ENCODE results near the gene FYN. TPM values are rescaled to one million over a fixed set of nuclear protein-coding genes. Genes with fewer than 3 reads are reported as not detected.
A peak's percentile ranks its signal among the peaks of the same experiment; 100 is the strongest.

The FYN gene
- total and polyA plus RNA-seq, 2 donors: 93.9 to 97.6 TPM

DNA sequence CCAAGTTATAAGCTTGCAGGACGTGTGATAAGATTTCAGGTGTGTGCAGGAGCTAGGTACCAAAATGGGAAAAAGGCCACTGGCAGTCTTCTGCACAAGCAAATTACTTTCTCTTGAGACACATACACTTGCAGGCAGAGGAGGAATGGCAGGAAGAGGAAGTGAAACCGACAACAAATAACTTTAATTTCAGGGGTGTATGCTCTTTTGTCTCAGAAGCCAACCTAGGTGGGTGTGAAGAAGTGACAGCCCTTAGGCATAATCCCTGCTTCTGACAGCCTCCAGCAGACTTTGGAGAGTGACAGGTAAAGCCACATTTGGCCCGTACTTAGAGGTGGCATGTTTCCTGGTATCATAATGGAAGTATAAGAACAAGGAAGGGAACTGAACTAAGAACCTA is 148.7 kb downstream of the FYN start:
- no peaks in the 10 kb centered on the region for H3K27me3 ChIP-seq (ENCODE audit: control insufficient read depth in 2 of 2, insufficient read depth in 1 of 2, low read length in 1 of 2)
- no peak overlapping the region for H3K4me3 ChIP-seq (ENCODE audit: low read length in 2 of 2)
- peak overlapping the region; percentile 70 to 76 for H3K27ac ChIP-seq (ENCODE audit: low read depth in 1 of 2, low read length in 1 of 2)
- H3K4me1 ChIP-seq (ENCODE audit: control insufficient read depth in 2 of 2, insufficient read depth in 2 of 2, low read length in 2 of 2): peaks cover 10 to 26% of the 10 kb centered on the region in 2 donors
- H3K36me3 ChIP-seq (ENCODE audit: control insufficient read depth in 2 of 2, insufficient read depth in 2 of 2, low read length in 1 of 2): peaks cover 10 to 18% of the 10 kb centered on the region in 2 donors
- no peaks in the 10 kb centered on the region for H3K9me3 ChIP-seq (ENCODE audit: control insufficient read depth in 2 of 2, insufficient read depth in 1 of 2, low read length in 1 of 2)
- peak in 5 of 9 donors; percentile 48 to 79 (median 54) for DNase-seq (ENCODE audit: low read depth in 6 of 9, low spot score in 9 of 9)
- WGBS: 19% methylated on average over 3 of the region's 3 CpGs

DNA sequence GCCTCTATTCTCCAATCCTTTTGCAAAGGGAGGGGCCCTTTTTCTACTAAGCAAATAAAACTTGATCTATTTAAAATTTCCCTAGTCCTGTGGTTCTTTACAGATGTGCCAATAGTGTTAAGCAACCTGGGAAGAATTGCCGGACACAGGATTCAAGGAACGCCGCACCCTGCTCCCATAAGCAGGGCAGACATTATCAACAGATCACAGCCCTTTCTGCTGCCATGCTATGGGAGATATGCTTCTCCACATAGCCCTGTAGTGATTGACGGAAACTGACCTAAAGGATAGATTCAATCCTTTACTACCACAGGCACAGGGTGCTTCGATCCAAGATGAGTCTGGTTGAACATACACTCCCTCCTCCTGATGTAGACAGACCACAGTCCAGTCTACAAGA is 149.2 kb downstream of the FYN start:
- Histone ChIP-seq H3K27me3 (ENCODE audit: control insufficient read depth in 2 of 2, insufficient read depth in 1 of 2, low read length in 1 of 2) (no peaks in the 10 kb centered on the region), H3K4me3 (ENCODE audit: low read length in 2 of 2) (no peak overlapping the region), H3K9me3 (ENCODE audit: control insufficient read depth in 2 of 2, insufficient read depth in 1 of 2, low read length in 1 of 2) (no peaks in the 10 kb centered on the region), H3K4me1 (ENCODE audit: control insufficient read depth in 2 of 2, insufficient read depth in 2 of 2, low read length in 2 of 2) (peaks cover 10 to 26% of the 10 kb centered on the region in 2 donors), H3K27ac (ENCODE audit: low read depth in 1 of 2, low read length in 1 of 2) (peak overlapping the region; percentile 36 to 70), H3K36me3 (ENCODE audit: control insufficient read depth in 2 of 2, insufficient read depth in 2 of 2, low read length in 1 of 2) (peaks cover 10 to 22% of the 10 kb centered on the region in 2 donors)
- DNase-seq (ENCODE audit: low read depth in 6 of 9, low spot score in 9 of 9): no peak
- WGBS: 95% methylated on average over 5 of the region's 5 CpGs

DNA sequence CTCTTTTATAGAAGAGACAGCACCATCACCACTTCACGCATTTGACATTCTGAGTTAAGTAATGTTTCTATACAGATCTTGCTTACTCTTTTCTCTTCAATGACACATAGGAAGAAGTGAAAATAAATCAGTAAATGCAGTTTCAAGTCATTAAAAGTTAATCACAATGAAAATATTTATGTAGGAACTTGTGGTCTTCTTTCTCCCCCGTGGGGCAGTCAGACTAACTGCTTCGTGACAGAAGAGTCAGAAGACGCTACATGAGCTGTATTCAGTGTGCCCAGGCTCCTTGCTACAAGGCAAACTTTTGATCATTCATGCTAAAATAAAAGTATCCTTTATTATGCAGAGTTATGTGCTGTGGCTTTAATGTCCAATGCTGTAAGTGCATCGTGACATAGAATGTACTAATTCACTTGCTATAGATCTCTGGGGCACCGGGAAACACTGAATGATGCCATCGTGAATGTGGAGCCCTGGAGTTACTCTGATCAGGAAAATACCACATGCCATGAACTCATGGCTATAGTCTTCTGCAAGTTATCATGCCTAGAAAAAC is 149.8 kb downstream of the FYN start:
- Histone ChIP-seq H3K9me3 (ENCODE audit: control insufficient read depth in 2 of 2, insufficient read depth in 1 of 2, low read length in 1 of 2) (no peaks in the 10 kb centered on the region), H3K4me1 (ENCODE audit: control insufficient read depth in 2 of 2, insufficient read depth in 2 of 2, low read length in 2 of 2) (peaks cover 10 to 26% of the 10 kb centered on the region in 2 donors), H3K27me3 (ENCODE audit: control insufficient read depth in 2 of 2, insufficient read depth in 1 of 2, low read length in 1 of 2) (no peaks in the 10 kb centered on the region), H3K27ac (ENCODE audit: low read depth in 1 of 2, low read length in 1 of 2) (no peak overlapping the region), H3K4me3 (ENCODE audit: low read length in 2 of 2) (no peak overlapping the region), H3K36me3 (ENCODE audit: control insufficient read depth in 2 of 2, insufficient read depth in 2 of 2, low read length in 1 of 2) (peaks cover 14 to 27% of the 10 kb centered on the region in 2 donors)
- DNase-seq (ENCODE audit: low read depth in 6 of 9, low spot score in 9 of 9): no peak
- WGBS: 97% methylated on average over 7 of the region's 7 CpGs

DNA sequence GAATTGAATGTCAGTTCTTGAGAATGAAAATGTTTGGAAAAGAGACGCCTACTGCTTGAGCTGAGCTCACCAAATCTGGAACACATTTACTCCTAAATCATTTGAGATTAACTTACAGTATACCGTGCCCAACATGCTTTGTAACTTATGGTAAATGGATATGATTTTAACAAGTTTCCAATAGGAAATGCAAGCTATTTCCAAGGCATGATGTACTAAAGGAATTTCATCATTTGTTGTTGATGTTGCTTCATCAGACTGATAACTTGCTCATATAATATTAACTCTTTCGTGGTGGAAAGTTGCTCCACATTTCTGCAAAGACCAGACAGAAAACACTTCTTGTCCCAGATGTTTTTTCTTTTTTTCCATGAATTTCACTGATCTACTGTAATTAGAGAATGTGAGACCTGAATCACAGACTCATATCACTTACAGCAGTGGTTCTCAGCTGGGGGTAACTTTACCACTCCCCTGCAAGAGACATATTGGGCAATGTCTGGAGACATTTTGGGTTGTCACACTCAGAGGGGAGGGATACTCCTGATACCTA is 151.0 kb downstream of the FYN start:
- DNase-seq (ENCODE audit: low read depth in 6 of 9, low spot score in 9 of 9): no peak
- H3K27me3 ChIP-seq (ENCODE audit: control insufficient read depth in 2 of 2, insufficient read depth in 1 of 2, low read length in 1 of 2): no peaks in the 10 kb centered on the region
- 92% methylated on average over 3 of the region's 3 CpGs for WGBS
- no peaks in the 10 kb centered on the region for H3K9me3 ChIP-seq (ENCODE audit: control insufficient read depth in 2 of 2, insufficient read depth in 1 of 2, low read length in 1 of 2)
- no peak overlapping the region for H3K27ac ChIP-seq (ENCODE audit: low read depth in 1 of 2, low read length in 1 of 2)
- no peak overlapping the region for H3K4me3 ChIP-seq (ENCODE audit: low read length in 2 of 2)
- peaks cover 10 to 26% of the 10 kb centered on the region in 2 donors for H3K4me1 ChIP-seq (ENCODE audit: control insufficient read depth in 2 of 2, insufficient read depth in 2 of 2, low read length in 2 of 2)
- peaks cover 24 to 37% of the 10 kb centered on the region in 2 donors for H3K36me3 ChIP-seq (ENCODE audit: control insufficient read depth in 2 of 2, insufficient read depth in 2 of 2, low read length in 1 of 2)

DNA sequence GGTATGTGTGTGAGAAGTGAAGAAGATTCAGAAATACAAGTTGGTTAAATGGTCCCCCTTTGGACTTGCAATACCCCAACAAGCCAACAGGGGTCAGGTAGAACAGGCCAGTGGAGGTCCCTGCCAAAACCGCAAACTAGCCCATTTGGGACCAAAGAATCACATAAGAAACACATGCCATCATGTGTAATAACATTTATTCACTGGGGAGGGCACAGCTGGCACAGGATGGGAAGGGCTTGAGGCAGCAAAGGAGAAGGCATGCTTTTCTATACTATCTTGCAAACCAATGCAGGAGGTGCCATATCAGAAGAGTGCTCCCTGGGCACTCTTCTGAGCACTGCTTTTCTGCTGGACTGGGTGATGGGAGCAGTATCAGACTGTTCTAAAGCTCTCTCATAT is 151.5 kb downstream of the FYN start:
- Histone ChIP-seq H3K4me1 (ENCODE audit: control insufficient read depth in 2 of 2, insufficient read depth in 2 of 2, low read length in 2 of 2) (peaks cover 10 to 26% of the 10 kb centered on the region in 2 donors), H3K36me3 (ENCODE audit: control insufficient read depth in 2 of 2, insufficient read depth in 2 of 2, low read length in 1 of 2) (peaks cover 21 to 37% of the 10 kb centered on the region in 2 donors), H3K9me3 (ENCODE audit: control insufficient read depth in 2 of 2, insufficient read depth in 1 of 2, low read length in 1 of 2) (no peaks in the 10 kb centered on the region), H3K27ac (ENCODE audit: low read depth in 1 of 2, low read length in 1 of 2) (no peak overlapping the region), H3K4me3 (ENCODE audit: low read length in 2 of 2) (no peak overlapping the region), H3K27me3 (ENCODE audit: control insufficient read depth in 2 of 2, insufficient read depth in 1 of 2, low read length in 1 of 2) (no peaks in the 10 kb centered on the region)
- WGBS: 90% methylated on average over 1 of the region's 1 CpG
- DNase-seq (ENCODE audit: low read depth in 6 of 9, low spot score in 9 of 9): peak in 6 of 9 donors; percentile 18 to 59 (median 41)

DNA sequence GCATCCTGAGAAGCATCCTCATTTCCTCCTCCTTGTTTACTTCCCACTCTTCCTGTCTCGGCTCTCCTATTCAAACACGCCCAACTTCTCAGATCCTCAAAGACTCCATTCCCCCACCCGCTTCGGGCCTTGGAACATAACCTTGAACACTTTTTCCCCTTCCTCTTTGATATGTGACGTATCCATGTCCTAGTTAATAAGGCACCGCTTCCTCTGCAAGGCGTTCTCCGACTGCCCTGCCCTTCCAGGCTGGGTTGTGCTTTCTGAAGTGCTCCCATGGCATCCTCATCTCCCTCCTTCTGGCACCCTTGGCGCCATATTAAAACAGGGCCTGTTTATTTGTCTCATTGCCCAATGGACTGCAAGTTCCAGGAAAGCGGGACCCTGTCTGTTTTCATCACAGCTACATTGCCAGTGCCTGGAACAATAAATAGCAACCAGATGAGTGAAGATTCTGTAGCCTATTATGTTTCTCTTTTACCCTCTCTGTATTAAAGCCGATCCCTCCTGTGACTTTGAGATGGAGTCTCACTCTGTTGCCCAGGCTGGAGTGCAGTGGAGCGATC is 152.2 kb downstream of the FYN start:
- H3K9me3 ChIP-seq (ENCODE audit: control insufficient read depth in 2 of 2, insufficient read depth in 1 of 2, low read length in 1 of 2): no peaks in the 10 kb centered on the region
- peaks cover 10 to 26% of the 10 kb centered on the region in 2 donors for H3K4me1 ChIP-seq (ENCODE audit: control insufficient read depth in 2 of 2, insufficient read depth in 2 of 2, low read length in 2 of 2)
- H3K27me3 ChIP-seq (ENCODE audit: control insufficient read depth in 2 of 2, insufficient read depth in 1 of 2, low read length in 1 of 2): no peaks in the 10 kb centered on the region
- no peak overlapping the region for H3K4me3 ChIP-seq (ENCODE audit: low read length in 2 of 2)
- no peak for DNase-seq (ENCODE audit: low read depth in 6 of 9, low spot score in 9 of 9)
- peaks cover 19 to 34% of the 10 kb centered on the region in 2 donors for H3K36me3 ChIP-seq (ENCODE audit: control insufficient read depth in 2 of 2, insufficient read depth in 2 of 2, low read length in 1 of 2)
- 97% methylated on average over 12 of the region's 12 CpGs for WGBS
- H3K27ac ChIP-seq (ENCODE audit: low read depth in 1 of 2, low read length in 1 of 2): no peak overlapping the region

DNA sequence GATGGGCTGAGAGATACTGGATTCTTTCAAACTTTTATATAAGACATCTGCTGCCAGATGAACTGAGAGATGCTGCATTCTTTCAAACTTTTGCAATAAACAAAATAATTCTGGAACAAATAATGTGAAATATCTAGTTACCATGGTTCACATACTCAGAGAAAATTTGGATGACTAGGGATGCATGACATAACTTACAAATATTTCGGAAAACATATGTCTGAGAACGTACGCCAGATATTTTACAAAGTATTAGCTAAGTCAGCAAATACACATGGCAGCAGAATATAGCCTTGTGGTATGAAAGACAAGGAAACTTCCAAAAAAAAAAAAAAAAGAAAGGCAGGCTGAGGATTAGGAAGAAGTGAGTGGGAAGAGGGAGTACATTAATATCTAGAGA is 154.3 kb downstream of the FYN start:
- H3K4me1 ChIP-seq (ENCODE audit: control insufficient read depth in 2 of 2, insufficient read depth in 2 of 2, low read length in 2 of 2): peaks cover under 1 to 12% of the 10 kb centered on the region in 2 donors
- no peak overlapping the region for H3K27ac ChIP-seq (ENCODE audit: low read depth in 1 of 2, low read length in 1 of 2)
- H3K4me3 ChIP-seq (ENCODE audit: low read length in 2 of 2): no peak overlapping the region
- no peaks in the 10 kb centered on the region for H3K27me3 ChIP-seq (ENCODE audit: control insufficient read depth in 2 of 2, insufficient read depth in 1 of 2, low read length in 1 of 2)
- H3K9me3 ChIP-seq (ENCODE audit: control insufficient read depth in 2 of 2, insufficient read depth in 1 of 2, low read length in 1 of 2): no peaks in the 10 kb centered on the region
- peaks cover 32 to 53% of the 10 kb centered on the region in 2 donors for H3K36me3 ChIP-seq (ENCODE audit: control insufficient read depth in 2 of 2, insufficient read depth in 2 of 2, low read length in 1 of 2)
- 97% methylated on average over 3 of the region's 3 CpGs for WGBS
- DNase-seq (ENCODE audit: low read depth in 6 of 9, low spot score in 9 of 9): no peak

DNA sequence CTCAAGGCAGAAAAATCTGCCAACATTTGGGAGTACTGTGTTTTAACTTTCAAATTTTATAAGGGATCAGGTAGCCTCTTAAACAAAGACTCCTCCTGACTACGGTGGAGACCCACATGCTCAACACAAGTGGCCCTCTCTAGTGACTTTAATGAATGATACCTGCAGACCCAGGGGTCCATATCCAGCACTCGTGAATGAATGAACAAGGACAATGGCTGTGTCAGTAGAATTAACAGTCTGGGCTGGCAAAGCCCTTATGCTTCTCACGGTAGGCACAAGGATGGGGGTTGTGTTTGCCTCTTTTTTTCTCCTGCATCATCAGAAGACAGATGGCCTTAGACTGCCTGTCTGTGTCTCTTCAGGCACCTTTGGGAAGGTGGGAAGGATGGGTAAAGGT is 154.9 kb downstream of the FYN start:
- H3K4me1 ChIP-seq (ENCODE audit: control insufficient read depth in 2 of 2, insufficient read depth in 2 of 2, low read length in 2 of 2): peaks cover 0 to 6% of the 10 kb centered on the region in 2 donors

DNA sequence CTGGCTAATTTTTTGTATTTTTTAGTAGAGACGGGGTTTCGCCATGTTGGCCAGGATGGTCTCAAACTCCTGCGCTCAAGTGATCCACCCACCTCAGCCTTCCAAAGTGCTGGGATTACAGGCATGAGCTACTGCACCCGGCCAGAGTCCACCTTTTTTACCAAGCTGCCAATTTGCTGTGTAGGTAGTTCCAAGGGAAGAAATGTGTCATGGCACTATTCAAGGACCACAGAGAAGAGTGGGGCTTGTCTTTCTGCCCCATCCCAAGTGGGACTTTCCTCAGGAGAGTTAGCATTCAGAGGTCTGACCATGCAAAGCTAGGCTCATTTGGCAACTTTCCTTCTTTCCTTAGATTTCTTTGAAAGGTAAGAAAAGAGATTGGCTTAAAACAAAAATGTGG is 155.6 kb downstream of the FYN start:
- no peak for DNase-seq (ENCODE audit: low read depth in 6 of 9, low spot score in 9 of 9)
- no peak overlapping the region for H3K27ac ChIP-seq (ENCODE audit: low read depth in 1 of 2, low read length in 1 of 2)
- no peak overlapping the region for H3K4me3 ChIP-seq (ENCODE audit: low read length in 2 of 2)
- WGBS: 99% methylated on average over 4 of the region's 4 CpGs
- H3K4me1 ChIP-seq (ENCODE audit: control insufficient read depth in 2 of 2, insufficient read depth in 2 of 2, low read length in 2 of 2): peaks cover 0 to 7% of the 10 kb centered on the region in 2 donors
- H3K27me3 ChIP-seq (ENCODE audit: control insufficient read depth in 2 of 2, insufficient read depth in 1 of 2, low read length in 1 of 2): no peaks in the 10 kb centered on the region
- no peaks in the 10 kb centered on the region for H3K9me3 ChIP-seq (ENCODE audit: control insufficient read depth in 2 of 2, insufficient read depth in 1 of 2, low read length in 1 of 2)
- H3K36me3 ChIP-seq (ENCODE audit: control insufficient read depth in 2 of 2, insufficient read depth in 2 of 2, low read length in 1 of 2): peaks cover 46 to 66% of the 10 kb centered on the region in 2 donors

More for the DNA sequence above, 154.9 kb downstream of the FYN start:
- Histone ChIP-seq H3K36me3 (ENCODE audit: control insufficient read depth in 2 of 2, insufficient read depth in 2 of 2, low read length in 1 of 2) (peaks cover 39 to 59% of the 10 kb centered on the region in 2 donors), H3K4me3 (ENCODE audit: low read length in 2 of 2) (no peak overlapping the region), H3K9me3 (ENCODE audit: control insufficient read depth in 2 of 2, insufficient read depth in 1 of 2, low read length in 1 of 2) (no peaks in the 10 kb centered on the region), H3K27me3 (ENCODE audit: control insufficient read depth in 2 of 2, insufficient read depth in 1 of 2, low read length in 1 of 2) (no peaks in the 10 kb centered on the region), H3K27ac (ENCODE audit: low read depth in 1 of 2, low read length in 1 of 2) (no peak overlapping the region)
- no peak for DNase-seq (ENCODE audit: low read depth in 6 of 9, low spot score in 9 of 9)
- 97% methylated on average over 3 of the region's 3 CpGs for WGBS
